GF-D8 (cell line): ENCODE measurements around the gene C7orf25.
A peak's percentile ranks its signal among the peaks of the same experiment; 100 is the strongest.
"Not testable (repeated sequence)": the region's sequence is repeated elsewhere in the genome, so short reads cannot be mapped to it uniquely, and the experiment has no call there.

Source experiments
- DNase-seq: peaks from one replicate; lab custom pipeline; 2025; lab: John Stamatoyannopoulos, UW

C7orf25 gene

DNA sequence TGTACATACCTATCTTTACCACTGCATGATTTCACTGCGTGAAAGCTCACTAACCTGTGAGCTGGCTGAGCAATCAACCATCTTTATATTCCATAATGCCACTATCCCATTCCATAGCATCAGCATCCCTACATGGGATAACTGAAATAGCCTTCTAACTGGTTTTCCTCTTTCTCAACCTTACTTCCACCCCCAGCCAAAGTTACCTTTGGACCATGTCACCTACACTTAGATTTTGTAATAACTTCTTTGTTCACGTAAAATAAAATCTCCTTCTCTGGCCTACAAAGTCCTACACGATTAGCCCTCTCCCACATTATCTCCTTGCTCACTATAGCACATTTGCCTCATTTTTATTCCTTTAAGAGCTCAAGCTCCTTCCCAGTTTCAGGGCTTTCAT, 17.6 kb upstream of the C7orf25 start:
- no peak for DNase-seq

DNA sequence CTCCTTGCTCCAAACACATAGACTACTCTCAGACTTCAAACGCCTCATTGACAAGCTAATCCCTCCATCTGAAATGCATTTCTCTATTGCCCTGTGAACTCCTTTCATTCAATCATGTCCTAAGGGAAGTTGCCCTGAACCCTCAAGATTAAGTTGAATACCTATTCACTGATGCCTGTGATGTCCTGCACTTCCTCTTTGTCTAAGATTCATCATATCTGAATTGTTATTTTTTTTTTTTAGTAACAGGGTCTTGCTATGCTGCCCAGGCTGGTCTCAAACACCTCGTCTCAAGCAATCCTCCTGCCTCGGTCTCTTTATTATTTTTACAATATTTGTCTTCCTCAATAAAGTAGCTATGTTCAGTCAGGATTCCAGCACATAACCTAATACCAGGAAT, 16.9 kb upstream of the C7orf25 start:
- DNase-seq, result peak; percentile 31

DNA sequence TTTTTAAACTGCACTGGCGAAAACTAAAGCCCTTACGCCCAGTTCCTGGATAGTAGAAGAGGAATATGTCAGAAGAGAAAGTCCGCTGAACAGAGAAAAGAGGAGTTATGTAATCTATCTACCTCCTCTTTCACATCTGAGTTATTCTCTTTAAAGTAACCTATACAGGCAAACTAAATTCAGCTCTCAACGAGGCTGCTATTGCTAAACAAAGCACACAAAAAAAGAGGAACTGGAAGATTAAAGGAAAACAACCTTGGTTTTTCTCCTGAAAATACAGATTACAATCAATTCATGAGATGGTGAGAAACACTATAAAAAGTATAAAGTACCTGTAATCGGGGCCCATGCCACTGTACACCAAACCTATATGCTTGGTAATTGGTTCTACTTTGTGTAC, 14.3 kb upstream of the C7orf25 start:
- peak; percentile 88 for DNase-seq

DNA sequence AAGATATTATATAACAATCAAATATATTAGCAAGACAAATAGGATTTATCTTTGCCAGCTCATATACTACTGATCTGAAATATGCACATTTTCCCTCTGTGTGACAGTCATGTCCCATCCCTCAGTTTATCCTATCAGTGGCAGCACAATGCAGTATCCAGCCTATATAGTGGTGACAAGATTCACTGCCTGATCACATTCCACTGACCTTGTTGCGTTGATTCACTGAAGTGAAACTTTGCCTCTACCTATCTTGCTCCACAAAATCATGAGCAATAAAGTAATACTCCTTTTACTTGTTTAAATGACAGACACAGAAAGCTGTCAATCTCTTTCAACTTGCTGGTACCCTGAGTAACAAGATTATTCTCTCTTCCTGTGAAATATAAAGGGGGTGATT, 13.8 kb upstream of the C7orf25 start:
- DNase-seq, result no peak

DNA sequence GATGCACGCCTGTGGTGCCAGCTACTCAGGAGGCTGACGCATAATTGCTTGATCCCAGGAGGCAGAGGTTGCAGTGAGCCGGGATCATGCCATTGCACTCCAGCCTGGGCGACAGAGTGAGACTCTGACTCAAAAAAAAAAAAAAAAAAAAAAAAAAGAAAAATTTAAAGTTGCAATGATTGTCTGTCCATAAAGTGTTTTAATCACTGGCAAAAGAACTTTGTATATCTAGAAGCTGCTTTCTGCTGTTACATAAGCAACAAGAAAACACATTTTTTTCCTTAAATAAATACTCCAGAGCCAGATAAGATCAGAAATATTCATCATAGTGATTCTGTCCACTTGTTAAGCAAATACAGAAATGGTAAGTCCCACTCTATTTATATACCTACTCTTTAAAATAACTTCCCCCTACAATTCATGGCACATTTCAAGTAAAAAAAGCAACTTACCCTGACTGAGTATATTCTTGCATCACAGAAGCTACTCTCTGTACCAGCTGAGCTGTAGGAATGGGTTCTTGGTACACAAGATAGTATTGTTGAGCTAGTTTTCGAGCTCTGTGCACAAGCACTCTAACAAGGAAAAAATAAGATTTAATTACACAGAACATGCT, 12.5 kb upstream of the C7orf25 start:
- DNase-seq, result no peak

DNA sequence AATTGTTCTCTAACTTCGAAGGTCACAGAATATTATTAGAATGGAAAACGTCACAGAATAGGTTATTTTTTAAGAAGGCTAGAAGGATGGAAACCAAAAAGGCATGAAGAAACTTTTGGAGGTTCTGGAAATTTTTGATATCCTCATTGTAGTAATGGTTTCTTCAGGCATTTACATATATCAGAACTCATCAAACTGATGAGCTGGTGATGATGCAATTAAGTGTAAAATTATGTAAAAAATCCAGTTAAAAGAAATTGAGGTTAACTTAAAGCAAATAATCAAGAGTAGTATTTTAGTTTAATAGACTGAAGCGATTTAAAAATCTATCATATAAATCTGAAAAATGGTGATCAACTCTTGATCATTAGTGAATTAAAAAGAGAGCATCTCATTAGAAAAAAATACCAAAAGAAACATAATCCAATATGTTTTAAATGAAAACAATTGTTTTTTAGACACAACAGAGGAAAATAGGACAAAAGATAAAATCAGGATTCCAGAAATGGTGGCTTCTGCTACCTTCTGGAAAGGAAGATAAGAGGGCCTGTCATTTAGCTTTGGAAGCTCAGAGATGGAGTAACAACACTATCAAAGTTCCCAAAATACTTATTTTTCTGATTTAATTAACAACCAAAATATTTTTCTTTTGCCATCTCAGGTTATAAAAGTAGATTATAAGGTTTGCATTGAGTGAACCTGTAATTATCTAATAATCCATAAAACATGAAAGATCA, 10.3 kb upstream of the C7orf25 start:
- no peak for DNase-seq

DNA sequence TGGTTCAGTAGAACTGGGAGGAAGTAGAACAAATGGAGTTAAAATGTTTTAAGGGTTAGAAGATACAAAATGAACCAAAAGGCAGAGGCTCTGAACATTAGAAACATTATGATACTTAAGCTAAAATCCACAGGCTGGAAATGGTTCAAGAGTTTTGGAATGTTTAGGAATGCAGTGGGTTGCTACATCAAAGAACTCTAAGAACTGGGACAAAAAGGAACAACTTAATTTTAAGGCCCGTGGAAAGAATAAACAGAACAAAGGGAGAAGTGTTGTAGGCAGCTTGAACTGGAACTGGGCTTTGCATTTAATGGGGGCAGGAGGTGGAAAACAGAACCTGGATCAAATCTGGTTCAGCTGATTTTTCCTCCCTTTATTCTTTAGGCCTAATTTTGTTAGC, 3.5 kb upstream of the C7orf25 start:
- DNase-seq, result no peak

DNA sequence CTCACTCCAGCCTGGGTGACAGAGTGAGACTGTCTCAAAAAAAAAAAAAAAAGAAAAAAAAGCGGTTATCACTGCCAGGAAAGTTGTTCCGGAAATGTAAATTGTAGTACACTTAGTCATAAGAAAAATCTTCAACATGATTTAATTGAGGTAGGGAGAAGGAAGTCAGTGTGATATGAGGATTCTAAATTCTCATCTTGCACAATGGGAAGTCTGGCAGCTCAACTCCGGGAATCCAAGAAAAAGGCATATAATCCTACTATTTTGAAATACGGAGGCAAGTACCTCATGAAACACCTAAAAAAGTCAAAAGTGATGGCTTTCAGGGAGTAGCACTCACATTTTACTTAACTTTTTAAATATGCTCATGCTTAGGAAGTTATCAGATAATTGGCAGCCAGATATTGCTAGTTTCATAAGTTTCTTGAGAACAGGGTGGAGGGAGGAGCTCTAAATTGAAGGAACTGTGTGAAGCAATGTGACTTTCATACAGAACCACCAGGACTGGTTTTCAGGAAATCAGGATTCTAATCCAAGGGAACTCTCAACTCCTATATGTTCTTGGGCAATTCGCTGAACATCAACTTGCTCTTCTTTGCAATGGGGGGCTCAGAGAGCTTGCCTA, 2.7 kb upstream of the C7orf25 start:
- no peak for DNase-seq

DNA sequence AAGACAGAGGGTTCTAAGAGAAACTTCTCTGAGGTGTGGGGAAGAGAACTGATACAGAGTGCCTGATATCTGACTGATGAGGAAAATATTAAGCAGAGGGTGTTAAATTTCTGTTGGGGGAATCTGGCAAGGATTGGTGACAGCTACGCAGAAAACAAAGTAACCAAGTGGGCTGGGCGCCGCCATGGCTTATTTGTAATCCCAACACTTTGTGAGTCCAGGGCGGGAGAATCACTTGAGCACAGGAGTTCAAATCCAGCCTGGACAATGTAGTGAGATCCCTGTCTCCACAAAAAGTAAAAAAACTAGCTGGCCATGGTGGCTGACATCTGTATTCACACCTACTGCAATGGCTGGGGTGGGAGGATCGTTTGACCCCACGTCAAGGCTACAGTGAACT, 2.1 kb upstream of the C7orf25 start:
- no peak for DNase-seq

DNA sequence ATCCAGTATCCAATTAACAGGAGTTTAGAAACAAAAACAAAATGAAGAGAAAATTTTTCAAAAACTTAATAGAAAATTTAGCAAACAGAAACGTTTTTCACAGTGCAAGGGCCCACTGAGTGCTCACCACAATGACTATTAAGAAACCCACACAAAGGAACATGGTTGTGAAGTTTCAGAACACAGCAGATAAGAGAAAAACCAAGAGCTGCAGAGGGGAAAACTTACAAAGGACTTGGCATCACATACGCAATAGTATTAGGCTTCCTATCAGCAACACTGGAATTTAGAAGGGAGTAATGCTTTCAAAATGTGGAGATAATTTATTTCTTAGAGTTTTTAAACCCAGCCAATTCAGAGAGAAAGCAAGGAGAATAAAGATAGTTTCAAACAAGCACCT, 1.7 kb upstream of the C7orf25 start:
- peak; percentile 65 for DNase-seq

DNA sequence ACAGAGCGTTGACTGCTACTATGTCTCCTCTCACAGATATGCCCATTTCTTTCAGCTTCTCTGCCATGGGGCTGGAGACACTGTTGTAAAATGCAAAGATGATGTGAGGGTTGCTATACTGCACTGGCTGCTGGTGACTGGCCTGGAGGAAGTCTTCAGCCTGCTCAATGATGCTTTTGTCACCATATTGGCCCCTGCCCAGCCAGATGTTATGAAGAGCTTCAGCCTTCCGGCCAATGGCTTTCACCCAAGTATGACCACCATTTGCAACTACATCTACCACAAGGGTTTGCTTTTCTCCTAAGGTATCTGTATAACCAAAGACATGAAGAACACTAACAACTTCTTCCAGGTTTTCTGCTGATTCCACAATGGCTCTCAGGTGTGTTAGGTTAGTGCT, 1.6 kb downstream of the C7orf25 start:
- DNase-seq, result no peak

DNA sequence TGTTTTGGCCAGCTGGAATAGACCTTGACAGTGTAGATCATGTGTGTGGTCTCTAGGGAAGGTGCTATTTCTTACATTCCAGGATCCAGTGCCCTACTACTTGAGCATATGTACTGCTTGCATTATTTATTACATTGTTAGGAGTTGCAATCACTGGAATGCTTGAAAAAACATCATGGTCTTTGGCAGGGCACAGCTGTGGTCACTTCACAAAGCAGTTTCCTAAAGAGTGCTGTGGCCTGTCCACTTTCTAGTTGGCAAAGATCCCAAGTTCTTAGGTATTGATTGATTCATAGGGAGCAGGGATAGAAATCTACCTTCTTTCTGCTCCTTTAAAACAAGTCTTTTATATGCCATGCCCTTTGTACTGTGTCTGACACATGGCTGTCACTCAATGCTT, 4.6 kb downstream of the C7orf25 start:
- DNase-seq, result no peak

DNA sequence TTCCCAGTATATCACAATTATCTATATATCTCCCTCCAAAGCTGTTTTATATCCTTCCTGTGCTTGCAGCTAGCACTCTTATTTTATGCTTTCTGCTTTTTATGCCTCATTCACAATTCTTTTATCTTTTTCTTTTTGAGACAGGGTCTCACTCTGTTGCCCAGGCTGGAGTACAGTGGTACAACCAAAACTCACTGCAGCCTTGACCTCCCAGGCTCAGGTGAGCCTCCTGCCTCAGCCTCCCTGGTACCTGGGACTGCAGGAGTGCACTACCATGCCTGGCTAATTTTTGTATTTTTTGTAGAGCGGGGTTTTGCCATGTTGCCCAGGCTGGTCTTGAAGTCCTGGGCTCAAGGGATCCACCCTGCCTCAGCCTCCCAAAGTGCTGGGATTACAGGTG, 5.7 kb downstream of the C7orf25 start:
- DNase-seq, result no peak

DNA sequence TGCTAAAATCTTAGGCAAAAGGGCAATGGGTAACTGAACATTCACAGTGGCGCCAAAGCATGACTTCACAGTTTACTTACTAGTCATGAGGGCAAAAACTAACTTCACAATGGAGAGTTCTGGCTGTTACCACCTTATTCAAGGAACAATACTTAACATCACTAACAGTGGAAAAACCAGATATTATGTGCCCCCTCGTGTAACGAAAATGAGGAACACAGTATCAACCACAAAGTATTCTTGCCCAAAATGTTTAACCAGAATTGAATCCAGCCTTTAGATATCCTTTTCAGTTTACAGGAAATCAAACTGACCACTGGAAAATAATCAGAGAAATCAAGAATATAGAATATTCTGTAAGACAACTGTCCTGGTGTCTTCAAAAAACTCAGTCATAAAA, 9.5 kb downstream of the C7orf25 start:
- peak; percentile 83 for DNase-seq

DNA sequence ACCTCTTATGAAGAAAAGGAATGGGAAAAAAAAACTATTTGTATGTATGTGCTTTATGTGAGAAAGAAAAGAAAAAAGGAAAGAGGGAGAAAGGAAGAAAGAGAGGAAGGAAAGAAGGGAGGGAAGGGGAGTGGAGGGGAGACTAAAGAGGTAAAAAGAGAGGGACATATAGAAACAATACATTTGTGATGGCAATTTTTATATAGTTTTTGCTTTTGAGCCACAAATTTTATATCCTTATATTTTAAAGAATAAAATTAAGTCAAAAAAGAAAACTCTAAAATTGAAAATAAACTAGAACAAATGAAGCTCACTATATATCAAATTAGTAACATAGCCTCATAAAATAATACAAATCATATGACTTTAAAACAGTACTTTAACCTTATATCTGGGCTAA, 11.0 kb downstream of the C7orf25 start:
- DNase-seq, result no peak

DNA sequence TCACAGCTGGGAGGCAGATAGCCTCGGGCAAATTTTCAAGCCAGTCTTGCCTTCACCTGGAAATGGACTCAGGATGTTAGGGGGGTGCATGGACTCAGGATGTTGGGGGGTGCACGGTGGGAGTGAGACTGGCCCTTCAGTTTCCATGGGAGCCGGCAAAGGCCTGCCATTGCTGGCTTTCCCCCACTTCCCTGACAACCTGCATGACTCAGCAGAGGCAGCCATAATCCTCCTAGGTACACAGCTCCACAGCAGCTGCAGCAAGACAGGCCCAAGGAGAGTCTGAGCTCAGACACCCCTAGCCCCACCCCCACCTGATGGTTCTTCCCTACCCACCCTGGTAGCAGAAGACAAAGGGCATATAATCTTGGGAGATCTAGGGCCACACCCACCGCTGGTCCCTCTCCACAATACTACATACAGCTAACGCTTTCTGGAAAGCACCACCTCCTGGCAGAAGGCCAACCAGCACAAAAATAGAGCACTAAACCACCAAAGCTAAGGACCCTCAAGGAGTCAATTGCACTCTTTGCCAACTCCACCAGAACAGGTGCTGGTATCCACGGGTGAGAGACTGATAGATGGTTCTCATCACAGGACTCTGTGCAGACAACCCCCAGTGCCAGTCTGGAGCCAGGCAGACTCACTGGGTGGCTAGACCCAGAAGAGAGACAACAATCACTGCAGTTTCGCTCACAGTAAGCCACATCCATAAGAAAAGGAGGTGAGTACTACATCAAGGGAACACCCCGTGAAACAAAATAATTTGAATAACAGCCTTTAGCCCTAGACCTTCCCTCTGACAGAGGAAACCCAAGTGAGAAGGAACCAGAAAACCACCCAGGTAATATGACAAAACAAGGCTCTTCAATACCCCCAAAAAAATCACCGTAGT, 18.3 kb downstream of the C7orf25 start:
- DNase-seq, result no peak

DNA sequence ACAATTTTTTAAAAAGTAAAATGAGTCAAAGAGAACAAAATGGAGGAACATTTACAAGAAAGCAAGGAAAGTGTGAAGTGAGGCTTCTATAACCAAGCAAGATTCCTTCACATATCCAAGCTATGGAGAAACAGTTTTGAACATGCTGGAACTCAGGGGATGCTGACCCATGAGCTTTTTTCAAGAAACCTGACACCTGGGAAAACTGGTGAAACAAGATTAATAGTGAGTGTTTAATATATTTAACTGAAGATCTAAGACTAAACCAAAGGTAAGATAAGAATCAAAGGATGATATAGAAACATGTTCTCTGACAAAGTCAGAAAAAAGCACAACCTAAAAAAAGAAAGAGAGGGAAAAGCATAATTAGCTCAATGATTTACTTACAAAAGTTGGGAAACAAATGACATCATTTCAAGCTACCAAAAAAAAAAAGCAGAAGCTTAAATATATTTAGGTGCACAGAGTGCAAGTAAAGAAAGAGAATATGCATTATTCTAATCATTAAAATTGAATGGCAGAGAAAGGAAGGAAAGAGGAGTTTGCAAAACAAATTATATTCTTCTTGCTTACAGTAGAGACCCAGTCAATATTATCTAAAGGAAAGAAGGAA, 24.9 kb downstream of the C7orf25 start:
- DNase-seq, result no peak

DNA sequence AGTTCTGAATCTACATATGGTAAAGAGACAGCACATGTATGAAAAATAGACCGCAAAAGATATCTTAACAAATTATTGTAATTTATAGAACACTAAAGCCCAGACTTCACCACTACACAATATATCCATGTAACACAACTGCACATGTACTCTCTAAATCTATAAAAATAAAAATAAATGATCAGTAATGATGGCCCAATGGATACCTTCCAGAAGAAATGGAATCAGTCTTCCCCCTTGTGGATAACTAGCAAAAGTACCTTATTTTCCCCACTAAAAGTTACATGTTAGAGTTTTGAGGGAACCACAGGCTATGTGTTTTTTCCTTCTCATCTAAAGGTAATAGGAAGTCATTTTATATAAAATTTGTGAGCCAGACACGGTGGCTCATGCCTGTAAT, 25.7 kb downstream of the C7orf25 start:
- no peak for DNase-seq

DNA sequence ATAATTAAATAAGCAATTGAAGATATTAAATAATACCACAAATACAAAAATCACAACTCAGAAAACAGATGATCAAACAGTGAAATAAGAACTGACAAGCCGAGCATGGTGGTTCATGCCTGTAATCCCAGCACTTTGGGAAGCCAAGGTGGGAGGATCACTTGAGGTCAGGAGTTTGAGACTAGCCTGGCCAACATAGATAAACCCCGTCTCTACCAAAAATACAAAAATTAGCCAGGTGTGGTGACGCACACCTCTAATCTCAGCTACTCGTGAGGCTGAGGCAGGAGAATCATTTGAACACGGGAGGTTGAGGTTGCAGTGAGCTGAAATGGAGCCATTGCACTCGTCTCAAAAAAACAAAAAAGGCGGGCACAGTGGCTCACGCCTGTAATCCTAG, 26.7 kb downstream of the C7orf25 start:
- DNase-seq, result not testable (repeated sequence)

DNA sequence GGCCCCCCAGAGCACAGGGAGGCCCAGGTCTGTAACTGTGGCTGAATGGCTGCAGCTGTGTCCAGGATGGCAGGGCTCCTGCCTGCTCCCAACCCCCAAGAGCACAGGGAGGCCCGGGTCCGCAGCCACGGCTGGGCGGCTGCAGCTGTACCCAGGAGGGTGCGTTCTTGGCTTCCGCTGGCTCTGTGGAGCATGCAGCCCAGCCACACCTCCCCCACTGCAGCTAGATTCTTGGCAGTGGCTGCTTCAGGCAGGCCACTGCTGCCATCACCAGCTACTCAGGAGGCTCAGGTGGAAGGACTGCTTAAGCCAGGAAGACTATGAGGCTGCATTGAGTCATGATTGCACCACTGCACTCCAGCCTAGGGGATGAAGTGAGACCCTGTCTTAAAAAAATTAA, 27.9 kb downstream of the C7orf25 start:
- DNase-seq, result no peak

DNA sequence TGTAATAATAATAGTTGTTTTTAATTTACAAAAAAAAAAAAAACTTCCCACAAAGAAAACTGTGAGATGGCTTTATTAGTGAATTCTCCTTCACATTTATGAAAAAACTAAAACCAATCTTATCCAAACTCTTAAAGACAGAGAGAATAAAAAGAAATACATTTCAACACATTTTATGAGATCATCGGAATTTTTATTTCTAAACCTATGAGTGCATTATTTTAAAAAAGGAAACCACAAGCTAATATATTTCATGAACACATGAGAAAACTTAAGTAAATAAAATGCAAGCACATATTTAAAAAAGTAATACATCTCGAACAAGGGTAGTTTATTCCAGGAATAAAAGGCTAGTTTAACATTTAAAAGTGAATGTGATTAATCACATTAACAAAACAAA, 31.5 kb downstream of the C7orf25 start:
- DNase-seq, result no peak

DNA sequence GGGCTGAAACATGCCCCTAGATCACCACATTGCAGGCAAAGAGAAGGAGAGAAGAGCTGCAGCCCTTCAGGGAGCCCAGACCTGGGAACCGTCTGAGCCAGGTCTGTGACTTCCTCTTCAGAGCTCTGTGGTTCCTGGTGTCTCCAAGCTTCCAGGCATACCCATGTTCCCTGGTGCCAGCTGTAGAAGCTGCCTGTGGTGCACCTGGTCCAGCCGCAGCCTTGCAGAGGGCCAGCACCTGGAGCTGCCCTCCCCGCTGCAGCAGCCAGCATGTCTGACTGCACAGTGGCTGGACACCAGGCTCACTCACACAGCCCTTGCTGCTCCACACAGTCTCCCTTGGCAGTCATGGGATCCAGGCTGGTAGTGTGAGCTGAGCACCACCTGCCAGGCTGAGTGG, 33.6 kb downstream of the C7orf25 start:
- DNase-seq, result no peak
